ENCODE results near the gene BDKRB2. TPM values are rescaled to one million over a fixed set of nuclear protein-coding genes. Genes with fewer than 3 reads are reported as not detected.
A peak's percentile ranks its signal among the peaks of the same experiment; 100 is the strongest.

Gene BDKRB2
- polyA plus RNA-seq, 1 experiment: 182 TPM

DNA sequence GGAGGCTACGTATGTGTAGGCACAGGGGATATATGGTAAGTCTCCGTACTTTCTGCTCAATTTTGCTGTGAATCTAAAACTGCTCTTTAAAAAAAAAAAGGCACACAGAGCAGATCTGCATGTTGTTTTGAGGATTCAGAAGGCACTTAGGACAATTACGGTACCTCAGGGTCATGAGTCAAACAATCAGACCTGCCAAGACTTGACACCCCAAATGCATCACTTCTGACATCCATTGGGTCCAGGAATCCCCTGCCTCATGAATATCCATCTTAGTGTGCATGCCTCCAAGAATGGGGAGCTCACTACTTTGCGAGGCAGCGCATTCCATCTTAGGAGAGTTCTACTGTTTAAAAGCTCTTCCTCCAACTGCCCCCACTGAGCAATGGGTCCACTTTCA, 3.0 kb downstream of the BDKRB2 start:
- peaks cover 22% of the 10 kb centered on the region for H3K9me3 ChIP-seq (ENCODE audit: control insufficient read depth, insufficient read depth, low read length)
- no peak for TF ChIP-seq CTCF (IDR thresholded peaks at IDR 0.05; ENCODE audit: low read depth, low read length)
- H3K27ac ChIP-seq (ENCODE audit: low read depth, low read length): no peak overlapping the region
- DNase-seq (ENCODE audit: low read depth, low spot score): no peak
- ChIA-PET CTCF (interaction anchor here (0.6 to 6.1 kb wide), 4 partner anchors 57 to 208 kb away, joined by 3 to 42 read pairs (median 4); no protein-coding TSS in a partner anchor), POLR2A (interaction anchor here (0.6 to 1.4 kb wide), 3 partner anchors 43 to 102 kb away, joined by 3 read pairs; no protein-coding TSS in a partner anchor)
- peak overlapping the region; percentile 76 for H3K4me3 ChIP-seq (ENCODE audit: low read depth, low read length)
- no peaks in the 10 kb centered on the region for H3K27me3 ChIP-seq (ENCODE audit: control insufficient read depth, insufficient read depth, low read length)

DNA sequence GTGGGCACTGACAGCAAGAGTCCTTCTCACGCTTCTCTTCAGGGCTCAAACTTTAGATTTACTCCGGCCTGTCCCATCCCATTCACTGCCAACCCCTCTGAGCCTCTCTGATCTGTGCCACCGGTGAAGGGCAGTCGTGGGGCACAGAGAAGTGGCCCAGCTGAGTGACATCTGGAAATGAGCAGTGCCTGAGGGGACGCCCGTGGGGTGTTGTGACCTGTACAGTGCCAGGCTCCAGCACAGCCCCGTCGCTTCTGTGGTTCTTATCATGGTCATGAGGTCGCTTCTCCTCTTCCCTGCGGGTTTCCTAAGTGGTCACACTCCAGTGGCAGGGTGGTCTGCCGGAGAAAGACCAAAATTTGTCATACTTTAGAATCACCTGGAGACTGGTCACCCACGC, 4.1 kb downstream of the BDKRB2 start:
- H3K9me3 ChIP-seq (ENCODE audit: control insufficient read depth, insufficient read depth, low read length): peaks cover 24% of the 10 kb centered on the region
- ChIA-PET POLR2A (interaction anchor here (0.8 to 1.4 kb wide), 2 partner anchors 63 to 103 kb away, joined by 3 read pairs; no protein-coding TSS in a partner anchor), CTCF (interaction anchor here (6.1 kb wide), 1 partner anchor 108 kb away, joined by 42 read pairs; no protein-coding TSS in a partner anchor)
- TF ChIP-seq CTCF (IDR thresholded peaks at IDR 0.05; ENCODE audit: low read depth, low read length): no peak
- no peak for DNase-seq (ENCODE audit: low read depth, low spot score)
- peak overlapping the region; percentile 31 for H3K27ac ChIP-seq (ENCODE audit: low read depth, low read length)
- no peaks in the 10 kb centered on the region for H3K27me3 ChIP-seq (ENCODE audit: control insufficient read depth, insufficient read depth, low read length)
- peak overlapping the region; percentile 76 for H3K4me3 ChIP-seq (ENCODE audit: low read depth, low read length)

- Histone ChIP-seq H3K4me3 (ENCODE audit: low read depth, low read length) (no peak overlapping the region), H3K27me3 (ENCODE audit: control insufficient read depth, insufficient read depth, low read length) (no peaks in the 10 kb centered on the region), H3K27ac (ENCODE audit: low read depth, low read length) (no peak overlapping the region), H3K9me3 (ENCODE audit: control insufficient read depth, insufficient read depth, low read length) (peaks cover 24% of the 10 kb centered on the region)
- POLR2A ChIA-PET: no interaction called here
- no peak for DNase-seq (ENCODE audit: low read depth, low spot score)
- CTCF ChIA-PET: interaction anchor here (1.9 kb wide), 1 partner anchor 111 kb away, joined by 7 read pairs; no protein-coding TSS in a partner anchor
- TF ChIP-seq CTCF (IDR thresholded peaks at IDR 0.05; ENCODE audit: low read depth, low read length): no peak
Observed at GRCh38 chr14:96212140-96212539, 7.5 kb downstream of the BDKRB2 start.

DNA sequence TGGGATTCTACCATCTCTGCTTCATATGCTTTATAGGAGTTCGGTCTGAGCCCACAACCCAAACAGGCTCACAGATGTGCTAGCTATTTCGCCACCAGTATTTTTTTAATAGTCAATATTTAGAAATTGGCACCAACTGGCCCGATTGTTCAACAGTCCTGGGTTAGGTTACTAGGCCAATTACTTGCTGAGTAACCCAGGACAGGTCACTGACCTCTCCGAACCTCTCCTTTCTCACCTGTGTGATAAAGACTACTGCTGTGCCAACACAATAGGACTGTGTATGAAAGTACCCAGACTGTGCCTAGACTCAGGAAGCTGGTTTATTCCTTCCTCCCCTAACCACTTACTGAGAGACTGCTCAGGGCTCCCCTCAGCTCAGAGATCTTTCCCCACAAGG, 8.3 kb downstream of the BDKRB2 start:
- Histone ChIP-seq H3K27ac (ENCODE audit: low read depth, low read length) (peak overlapping the region; percentile 31), H3K9me3 (ENCODE audit: control insufficient read depth, insufficient read depth, low read length) (peaks cover 24% of the 10 kb centered on the region), H3K27me3 (ENCODE audit: control insufficient read depth, insufficient read depth, low read length) (no peaks in the 10 kb centered on the region), H3K4me3 (ENCODE audit: low read depth, low read length) (no peak overlapping the region)
- ChIA-PET CTCF (interaction anchor here (1.9 kb wide), 1 partner anchor 112 kb away, joined by 7 read pairs; no protein-coding TSS in a partner anchor), POLR2A (interaction anchor here (0.7 to 0.8 kb wide), 2 partner anchors 27 to 48 kb away, joined by 4 to 6 read pairs; no protein-coding TSS in a partner anchor)
- TF ChIP-seq CTCF (IDR thresholded peaks at IDR 0.05; ENCODE audit: low read depth, low read length): no peak
- DNase-seq (ENCODE audit: low read depth, low spot score): no peak

GRCh38 chr14:96213871-96214465, 9.3 kb downstream of the BDKRB2 start:
- Histone ChIP-seq H3K27me3 (ENCODE audit: control insufficient read depth, insufficient read depth, low read length) (no peaks in the 10 kb centered on the region), H3K27ac (ENCODE audit: low read depth, low read length) (peak overlapping the region; percentile 31), H3K4me3 (ENCODE audit: low read depth, low read length) (no peak overlapping the region), H3K9me3 (ENCODE audit: control insufficient read depth, insufficient read depth, low read length) (peaks cover 24% of the 10 kb centered on the region)
- ChIA-PET POLR2A (interaction anchor here (0.7 kb wide), 1 partner anchor 731 kb away, joined by 10 read pairs; no protein-coding TSS in a partner anchor), CTCF (no interaction called here)
- DNase-seq (ENCODE audit: low read depth, low spot score): no peak
- no peak for TF ChIP-seq CTCF (IDR thresholded peaks at IDR 0.05; ENCODE audit: low read depth, low read length)

Data from AG04450 (cell line).